ENCODE measurements around the gene ANGEL1. TPM values are rescaled to one million over a fixed set of nuclear protein-coding genes. Genes with fewer than 3 reads are reported as not detected.

The ANGEL1 gene
- total RNA-seq, 1 experiment from 2014 or later: 9.2 TPM

DNA sequence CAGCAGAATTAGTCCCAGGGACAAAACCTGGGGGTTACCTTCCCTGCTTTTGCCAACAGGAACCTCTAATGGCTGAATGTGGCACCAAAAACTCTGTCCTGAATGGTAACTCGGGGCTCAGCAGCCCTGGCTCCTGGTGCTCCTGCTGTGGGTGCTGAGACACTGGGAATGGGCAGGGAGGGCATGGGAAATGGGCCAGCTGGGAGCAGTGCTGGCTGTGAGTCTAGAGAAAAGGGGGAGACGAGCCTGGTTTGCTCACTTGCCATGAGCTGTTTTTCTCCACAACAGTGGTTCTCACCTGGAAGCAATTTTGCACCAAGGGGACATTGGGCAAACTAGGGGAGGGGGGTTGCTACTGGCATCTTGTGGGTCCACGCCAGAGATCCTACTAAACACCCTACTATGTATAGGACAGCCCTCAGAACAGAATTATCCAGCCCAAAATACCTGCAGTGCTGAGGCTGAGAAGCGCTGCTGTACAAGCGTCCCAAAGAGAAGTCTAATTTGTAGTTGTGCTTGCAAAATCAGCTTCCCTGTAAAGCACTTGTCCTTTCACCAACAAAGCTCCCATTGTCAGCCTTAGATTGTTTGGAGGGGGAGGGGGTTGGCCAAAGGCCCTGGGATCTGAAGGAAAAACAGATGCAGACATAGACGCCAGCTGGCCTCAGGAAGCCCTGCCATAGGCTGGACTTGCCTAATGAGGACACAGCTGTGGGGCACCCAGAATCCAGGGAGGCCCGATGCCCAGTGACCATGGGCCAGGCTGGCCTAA lies 17.2 kb upstream of the ANGEL1 start:
- no peak overlapping the region for H3K4me2 ChIP-seq (ENCODE audit: low read length)
- no peak overlapping the region for H3K27ac ChIP-seq (ENCODE audit: low read length)
- H3K4me1 ChIP-seq (ENCODE audit: insufficient read depth, low read length): no peaks in the 10 kb centered on the region
- no peaks in the 10 kb centered on the region for H3K79me2 ChIP-seq (ENCODE audit: low read length)
- ChIA-PET POLR2A (ENCODE audit: unreplicated experiment) (no interaction called here), CTCF (interaction anchor here (0.7 kb wide), 1 partner anchor 307 kb away, joined by 3 read pairs; no protein-coding TSS in a partner anchor)
- H3K9ac ChIP-seq (ENCODE audit: low read length): no peak overlapping the region
- ATAC-seq: no peak
- TF ChIP-seq EZH2 (IDR thresholded peaks at IDR 0.05; ENCODE audit: low read length, unreplicated experiment) (no peak), EZH2phosphoT487 (IDR thresholded peaks at IDR 0.05; ENCODE audit: borderline replicate concordance, low read length) (no peak)
- TF ChIP-seq, protein P1, sequence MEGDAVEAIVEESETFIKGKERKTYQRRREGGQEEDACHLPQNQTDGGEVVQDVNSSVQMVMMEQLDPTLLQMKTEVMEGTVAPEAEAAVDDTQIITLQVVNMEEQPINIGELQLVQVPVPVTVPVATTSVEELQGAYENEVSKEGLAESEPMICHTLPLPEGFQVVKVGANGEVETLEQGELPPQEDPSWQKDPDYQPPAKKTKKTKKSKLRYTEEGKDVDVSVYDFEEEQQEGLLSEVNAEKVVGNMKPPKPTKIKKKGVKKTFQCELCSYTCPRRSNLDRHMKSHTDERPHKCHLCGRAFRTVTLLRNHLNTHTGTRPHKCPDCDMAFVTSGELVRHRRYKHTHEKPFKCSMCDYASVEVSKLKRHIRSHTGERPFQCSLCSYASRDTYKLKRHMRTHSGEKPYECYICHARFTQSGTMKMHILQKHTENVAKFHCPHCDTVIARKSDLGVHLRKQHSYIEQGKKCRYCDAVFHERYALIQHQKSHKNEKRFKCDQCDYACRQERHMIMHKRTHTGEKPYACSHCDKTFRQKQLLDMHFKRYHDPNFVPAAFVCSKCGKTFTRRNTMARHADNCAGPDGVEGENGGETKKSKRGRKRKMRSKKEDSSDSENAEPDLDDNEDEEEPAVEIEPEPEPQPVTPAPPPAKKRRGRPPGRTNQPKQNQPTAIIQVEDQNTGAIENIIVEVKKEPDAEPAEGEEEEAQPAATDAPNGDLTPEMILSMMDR (conservative IDR thresholded peaks at IDR 0.05; ENCODE audit: low read depth, low read length): no peak
- peaks cover 46% of the 10 kb centered on the region for H3K27me3 ChIP-seq (ENCODE audit: low read length)
- no peak overlapping the region for H3K4me3 ChIP-seq (ENCODE audit: low read length)
- H3F3A ChIP-seq (ENCODE audit: low read length, unreplicated experiment): no peaks in the 10 kb centered on the region
- H3K36me3 ChIP-seq (ENCODE audit: low read depth, low read length): no peaks in the 10 kb centered on the region
- no peaks in the 10 kb centered on the region for H3K9me3 ChIP-seq (ENCODE audit: low read length)
- no peak overlapping the region for H2AFZ ChIP-seq (ENCODE audit: low read length)
- H4K20me1 ChIP-seq (ENCODE audit: low read length): no peaks in the 10 kb centered on the region
- intact Hi-C loops (cut with micrococcal nuclease): no loop called here
- no TSS peak for BruUV-seq (replicated peaks)
- no peak for DNase-seq
- no peaks in the 10 kb centered on the region for H3K9me2 ChIP-seq (replicated peaks; ENCODE audit: low read length)

- TF ChIP-seq, protein P1 (conservative IDR thresholded peaks at IDR 0.05; ENCODE audit: low read depth, low read length): no peak
- TF ChIP-seq EZH2phosphoT487 (IDR thresholded peaks at IDR 0.05; ENCODE audit: borderline replicate concordance, low read length): no peak
- no peak for TF ChIP-seq EZH2 (IDR thresholded peaks at IDR 0.05; ENCODE audit: low read length, unreplicated experiment)
- no peaks in the 10 kb centered on the region for H3K36me3 ChIP-seq (ENCODE audit: low read depth, low read length)
- H3K9me3 ChIP-seq (ENCODE audit: low read length): no peaks in the 10 kb centered on the region
- no peaks in the 10 kb centered on the region for H3K79me2 ChIP-seq (ENCODE audit: low read length)
- intact Hi-C loops (cut with micrococcal nuclease): no loop called here
- H3K9ac ChIP-seq (ENCODE audit: low read length): no peak overlapping the region
- ATAC-seq (no peak), DNase-seq (no peak)
- H3F3A ChIP-seq (ENCODE audit: low read length, unreplicated experiment): no peaks in the 10 kb centered on the region
- ChIA-PET CTCF (no interaction called here), POLR2A (ENCODE audit: unreplicated experiment) (no interaction called here)
- no TSS peak for BruUV-seq (replicated peaks)
- H3K4me2 ChIP-seq (ENCODE audit: low read length): no peak overlapping the region
- H3K27me3 ChIP-seq (ENCODE audit: low read length): peaks cover 37% of the 10 kb centered on the region
- no peak overlapping the region for H3K27ac ChIP-seq (ENCODE audit: low read length)
- H3K9me2 ChIP-seq (replicated peaks; ENCODE audit: low read length): no peaks in the 10 kb centered on the region
- H3K4me3 ChIP-seq (ENCODE audit: low read length): no peak overlapping the region
- no peaks in the 10 kb centered on the region for H3K4me1 ChIP-seq (ENCODE audit: insufficient read depth, low read length)
- no peak overlapping the region for H2AFZ ChIP-seq (ENCODE audit: low read length)
- no peaks in the 10 kb centered on the region for H4K20me1 ChIP-seq (ENCODE audit: low read length)
These were observed 16.3 kb upstream of the ANGEL1 start for GRCh38 chr14:76829013-76829365.

DNA sequence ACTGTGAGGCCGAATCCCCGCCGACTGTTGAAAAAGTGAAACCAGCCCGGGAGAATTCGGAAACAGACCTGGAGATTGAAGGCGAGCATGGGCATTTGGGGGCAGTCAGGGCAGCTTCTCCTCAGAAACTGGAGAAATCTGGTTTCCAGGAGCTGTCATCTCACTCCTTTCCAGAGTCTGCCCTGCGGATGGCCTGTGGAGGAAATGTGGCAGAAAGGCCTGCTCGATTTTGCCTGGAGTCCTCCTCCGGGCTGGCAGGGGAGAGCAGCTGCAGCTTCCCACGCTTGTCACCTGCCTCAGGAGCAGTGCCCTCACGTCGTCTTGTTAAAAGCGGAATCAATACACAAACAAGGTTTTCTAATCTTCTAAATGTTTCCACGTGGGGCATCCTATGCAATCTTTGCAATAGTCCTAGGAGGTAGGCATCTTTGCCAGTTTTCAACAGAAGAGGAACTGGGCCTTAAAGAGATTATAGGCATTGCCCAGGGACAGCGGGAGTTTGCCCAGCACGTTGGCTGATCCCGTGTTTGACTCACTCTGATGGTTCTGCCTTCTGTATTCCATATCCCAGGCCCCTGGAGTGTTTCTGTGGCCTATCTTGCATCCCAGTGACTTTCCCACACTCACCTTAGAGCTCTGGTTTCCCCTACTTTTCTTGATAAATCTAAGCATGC lies 15.8 kb upstream of the ANGEL1 start:
- ChIA-PET POLR2A (ENCODE audit: unreplicated experiment) (no interaction called here), CTCF (no interaction called here)
- Histone ChIP-seq H3F3A (ENCODE audit: low read length, unreplicated experiment) (no peaks in the 10 kb centered on the region), H3K79me2 (ENCODE audit: low read length) (no peaks in the 10 kb centered on the region), H3K9me2 (replicated peaks; ENCODE audit: low read length) (no peaks in the 10 kb centered on the region), H3K27ac (ENCODE audit: low read length) (no peak overlapping the region), H3K9me3 (ENCODE audit: low read length) (no peaks in the 10 kb centered on the region), H3K36me3 (ENCODE audit: low read depth, low read length) (no peaks in the 10 kb centered on the region), H3K4me2 (ENCODE audit: low read length) (no peak overlapping the region), H2AFZ (ENCODE audit: low read length) (no peak overlapping the region), H3K9ac (ENCODE audit: low read length) (no peak overlapping the region), H3K4me3 (ENCODE audit: low read length) (no peak overlapping the region), H3K4me1 (ENCODE audit: insufficient read depth, low read length) (no peaks in the 10 kb centered on the region), H4K20me1 (ENCODE audit: low read length) (no peaks in the 10 kb centered on the region), H3K27me3 (ENCODE audit: low read length) (peaks cover 34% of the 10 kb centered on the region)
- DNase-seq (no peak), ATAC-seq (no peak)
- BruUV-seq (replicated peaks): no TSS peak
- no peak for TF ChIP-seq EZH2 (IDR thresholded peaks at IDR 0.05; ENCODE audit: low read length, unreplicated experiment)
- TF ChIP-seq EZH2phosphoT487 (IDR thresholded peaks at IDR 0.05; ENCODE audit: borderline replicate concordance, low read length): no peak
- TF ChIP-seq, protein P1 (conservative IDR thresholded peaks at IDR 0.05; ENCODE audit: low read depth, low read length): no peak
- intact Hi-C loops (cut with micrococcal nuclease): no loop called here
